B cell (primary cell): Measurements from ENCODE around the gene MRPS25. TPM values are rescaled to one million over a fixed set of nuclear protein-coding genes. Genes with fewer than 3 reads are reported as not detected.

ENCODE experiments used
- ATAC-seq: fragments of 200-7000 bp; cut with Tn5 transposase; one replicate; pipeline ENCODE4 v1.10.0; 2021; ENCODE audit warnings: low read depth, mild to moderate bottlenecking, moderate number of reproducible peaks, moderate library complexity
- CTCF ChIA-PET: fragments of 350-600 bp; sonication (Branson Sonifier 250); formaldehyde crosslinking; loops from one replicate; lab custom pipeline; 2021; ENCODE audit warnings: antibody characterized with exemption, inconsistent platforms; lab: Charles Lee
- POLR2A ChIA-PET: fragments of 350-600 bp; sonication (Branson Sonifier 250); formaldehyde crosslinking; loops from one replicate; lab custom pipeline; 2021; ENCODE audit warnings: antibody characterized with exemption; lab: Charles Lee
- DNase-seq: peaks from one replicate; pipeline ENCODE4 v3.0.0; 2013
- H2AFZ ChIP-seq: 2 replicates; pipeline ENCODE4 v1.6.1; 2012; ENCODE audit warnings: mild to moderate bottlenecking, low read depth, low read length; ENCODE audit not compliant: insufficient read depth, poor library complexity, severe bottlenecking
- H3K27ac ChIP-seq, 2 donors: 1 replicate in 1 of 2; 2 replicates in 1 of 2; pipeline ENCODE4 v1.5.1; 2012 to 2013; ENCODE audit warnings: low read length in 2 of 2, mild to moderate bottlenecking in 2 of 2, moderate library complexity in 1 of 2
- H3K27me3 ChIP-seq, 4 experiments: fragments of 200-600 bp in 1 of 4; sonication (generic) in 1 of 4; replicated peaks in 1 of 4; 1 replicate in 2 of 4; 2 replicates in 2 of 4; pipeline versions ENCODE4 v1.6.1 to v1.7.0; 2013 to 2016; ENCODE audit warnings: low read length in 3 of 4, mild to moderate bottlenecking in 2 of 4, mixed read lengths in 1 of 4, moderate library complexity in 1 of 4; ENCODE audit not compliant: insufficient read depth in 4 of 4, control insufficient read depth in 3 of 4; ENCODE audit errors: control extremely low read depth in 1 of 4
- H3K36me3 ChIP-seq, 2 experiments: replicated peaks in 1 of 2; 1 replicate in 1 of 2; 2 replicates in 1 of 2; pipeline versions ENCODE4 v1.6.1 to v1.7.1; 2013; ENCODE audit warnings: low read length in 1 of 2; ENCODE audit not compliant: insufficient read depth in 2 of 2, control insufficient read depth in 1 of 2; ENCODE audit errors: control extremely low read depth in 1 of 2, extremely low read depth in 1 of 2
- H3K4me1 ChIP-seq, 2 donors: fragments of 200-600 bp in 1 of 2; sonication (generic) in 1 of 2; 1 replicate in 1 of 2; 2 replicates in 1 of 2; pipeline versions ENCODE4 v1.5.1 to v1.6.1; 2013 to 2017; ENCODE audit warnings: low read length in 2 of 2; ENCODE audit not compliant: control insufficient read depth in 2 of 2, insufficient read depth in 2 of 2
- H3K4me2 ChIP-seq: replicated peaks from 2 replicates; pipeline ENCODE3; 2012; ENCODE audit warnings: mild to moderate bottlenecking, low read depth, low read length; ENCODE audit not compliant: poor library complexity, severe bottlenecking
- H3K4me3 ChIP-seq, 5 experiments: fragments of 200-600 bp in 1 of 5; sonication (generic) in 1 of 5; 1 replicate in 3 of 5; 2 replicates in 2 of 5; pipeline versions ENCODE4 v1.5.1 to v1.7.0; 2011 to 2016; ENCODE audit warnings: low read length in 4 of 5, mild to moderate bottlenecking in 4 of 5, low read depth in 2 of 5, control low read depth in 1 of 5, moderate library complexity in 1 of 5; ENCODE audit not compliant: insufficient read depth in 1 of 5; ENCODE audit errors: control extremely low read depth in 1 of 5, extremely low read depth in 1 of 5
- H3K79me2 ChIP-seq: fragments of 200-600 bp; sonication (generic); one replicate; pipeline ENCODE4 v1.6.0; 2016; ENCODE audit warnings: low read length; ENCODE audit not compliant: control insufficient read depth, insufficient read depth
- H3K9ac ChIP-seq: fragments of 200-600 bp; sonication (generic); 2 replicates; pipeline ENCODE4 v1.6.1; 2017; ENCODE audit warnings: mild to moderate bottlenecking, low read length, moderate library complexity
- H3K9me3 ChIP-seq, 3 donors: one replicate each; pipeline versions ENCODE4 v1.6.1 to v1.7.1; 2013; ENCODE audit warnings: low read length in 2 of 3; ENCODE audit not compliant: control insufficient read depth in 2 of 3, insufficient read depth in 1 of 3; ENCODE audit errors: control extremely low read depth in 1 of 3
- H4K20me1 ChIP-seq: 2 replicates; pipeline ENCODE4 v1.6.0; 2012; ENCODE audit warnings: mild to moderate bottlenecking, low read length; ENCODE audit not compliant: insufficient read depth, control insufficient read depth, poor library complexity, severe bottlenecking
- H3K27ac Mint-ChIP-seq: one replicate; pipeline ENCODE4 v1.8.0; 2021; ENCODE audit warnings: mixed read lengths
- H3K27me3 Mint-ChIP-seq: one replicate; pipeline ENCODE4 v1.8.0; 2021; ENCODE audit warnings: mixed read lengths
- H3K4me1 Mint-ChIP-seq: one replicate; pipeline ENCODE4 v1.8.0; 2021; ENCODE audit warnings: mixed read lengths
- H3K4me3 Mint-ChIP-seq: one replicate; pipeline ENCODE4 v1.8.0; 2021; ENCODE audit warnings: mixed read lengths
- H3K9me3 Mint-ChIP-seq: one replicate; pipeline ENCODE4 v1.8.0; 2022; ENCODE audit warnings: mixed read lengths; ENCODE audit not compliant: insufficient read depth
- EZH2 ChIP-seq: IDR thresholded peaks from 2 replicates; pipeline ENCODE4 v1.6.1; 2012; ENCODE audit warnings: borderline replicate concordance, low read depth, mild to moderate bottlenecking, moderate library complexity, low read length; ENCODE audit not compliant: insufficient read depth, poor library complexity, severe bottlenecking
- WGBS: methylation state at CpG from one replicate; pipeline ENCODE4 v1.1.5; 2013; ENCODE audit warnings: missing lambda C conversion rate; ENCODE audit not compliant: insufficient coverage; 5-methylcytosine and 5-hydroxymethylcytosine counted together
- intact Hi-C: fragments of 100-400 bp; cut with micrococcal nuclease; formaldehyde crosslinking; loops from one replicate; pipeline ENCODE4 v1.10.0; 2022
- polyA minus RNA-seq: library from RNA; depleted of rRNA, polyadenylated mRNA; stranded (reverse); fragments of >200 nt; gene quantifications from 2 replicates; pipeline ENCODE4 v1.2.3, GENCODE V29; 2012
- polyA plus RNA-seq: library from polyadenylated mRNA; depleted of rRNA; stranded (reverse); fragments of >200 nt; gene quantifications from 2 replicates; pipeline ENCODE4 v1.2.3, GENCODE V29; 2012
- total RNA-seq, 2 donors: library from RNA; stranded (reverse); fragments of 120-200 nt in 1 of 2; gene quantifications; 1 replicate in 1 of 2; 2 replicates in 1 of 2; pipeline versions ENCODE4 v1.2.3 to v1.2.4, GENCODE V29; 2013 to 2022
- TF ChIP-seq, protein P1 (sequence below): fragments of 200-600 bp; IDR thresholded peaks from one replicate; pipeline ENCODE4 v1.8.0; 2022; ENCODE audit warnings: antibody characterized with exemption, mild to moderate bottlenecking

The MRPS25 gene
- 105 and 108 TPM in 2 replicates for total RNA-seq
- 41.9 TPM for total RNA-seq (2013)
- 94.9 and 125 TPM in 2 replicates for polyA plus RNA-seq
- 26.3 and 47.7 TPM in 2 replicates for polyA minus RNA-seq

DNA sequence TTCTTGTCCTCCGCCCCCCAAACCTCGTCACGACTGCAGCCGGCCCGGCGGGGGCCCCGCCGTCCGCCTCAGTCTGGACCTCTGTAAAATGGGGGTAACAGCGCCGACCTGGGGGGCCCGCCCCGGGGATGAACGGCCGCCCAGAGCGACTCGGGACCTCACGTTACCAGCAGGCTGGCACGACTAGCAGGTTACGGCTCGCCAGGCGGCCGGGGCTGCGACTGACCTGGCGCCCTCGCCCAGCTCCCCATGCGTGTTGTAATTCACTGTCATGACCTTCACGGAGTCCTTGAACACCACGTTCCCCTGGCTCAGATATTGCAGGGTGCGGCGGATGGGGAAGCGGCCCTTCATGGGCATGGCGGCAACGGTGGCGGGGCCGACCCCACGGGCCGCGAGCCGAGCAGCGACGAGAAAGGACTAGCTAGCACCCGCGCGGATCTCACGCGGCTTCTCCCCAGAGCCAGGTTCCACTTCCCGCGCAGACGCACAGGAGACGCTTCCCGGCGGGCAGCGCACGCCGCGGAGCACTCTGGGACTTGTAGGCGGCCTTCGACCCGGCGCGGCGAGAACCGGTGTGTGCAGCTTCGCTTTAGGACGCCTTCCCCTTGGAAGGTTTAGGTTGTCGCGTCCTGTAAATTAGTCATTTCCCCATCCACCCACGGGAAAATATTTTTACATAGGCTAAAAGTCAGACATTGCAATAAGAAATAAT, at the start of gene MRPS25:
Gene MRPS25 (minus strand): TSS at position 481 of the 715 bp plus-strand sequence. CDS start 121 bp downstream, at position 360.
- Histone ChIP-seq H3K4me3 (peak within 1 kb of the TSS; percentile 36 to 93 (median 79)), H2AFZ (peak within 1 kb of the TSS; percentile 89), H3K27me3 (no peaks in the 10 kb centered on the region), H4K20me1 (peaks cover 16% of the 10 kb centered on the region), H3K4me1 (peaks cover 18 to 23% of the 10 kb centered on the region in 2 donors), H3K4me2 (peak within 1 kb of the TSS; percentile 92), H3K9ac (peak within 1 kb of the TSS; percentile 94), H3K27ac (peak within 1 kb of the TSS; percentile 66 to 89), H3K36me3 (peaks cover 0 to 5% of the 10 kb centered on the region in 2 experiments), H3K9me3 (no peaks in the 10 kb centered on the region), H3K79me2 (peaks cover 38% of the 10 kb centered on the region)
- CTCF ChIA-PET = interaction anchor here (1.0 to 2.1 kb wide), 8 partner anchors 10 to 144 kb away, joined by 3 to 8 read pairs (median 4); no protein-coding TSS in a partner anchor
- Mint-ChIP-seq H3K4me1 (peaks cover 23% of the 10 kb centered on the region), H3K27me3 (no peaks in the 10 kb centered on the region), H3K9me3 (no peaks in the 10 kb centered on the region), H3K27ac (peak within 1 kb of the TSS; percentile 98), H3K4me3 (peak within 1 kb of the TSS; percentile 100)
- WGBS = 1% methylated on average over 64 of the region's 69 CpGs
- POLR2A ChIA-PET = interaction anchor here (0.6 to 1.8 kb wide), 9 partner anchors 14 to 1767 kb away, joined by 3 to 18 read pairs (median 3); partner anchors contain the start of genes CCDC174, LSM3, NR2C2 and RBSN
- intact Hi-C loops = loop anchor here (1.0 to 2.0 kb wide), 6 partner anchors 10 to 414 kb away; partner anchors contain the start of genes CAPN7, CCDC174 and RBSN
- TF ChIP-seq EZH2 = no peak
- TF ChIP-seq, protein P1, sequence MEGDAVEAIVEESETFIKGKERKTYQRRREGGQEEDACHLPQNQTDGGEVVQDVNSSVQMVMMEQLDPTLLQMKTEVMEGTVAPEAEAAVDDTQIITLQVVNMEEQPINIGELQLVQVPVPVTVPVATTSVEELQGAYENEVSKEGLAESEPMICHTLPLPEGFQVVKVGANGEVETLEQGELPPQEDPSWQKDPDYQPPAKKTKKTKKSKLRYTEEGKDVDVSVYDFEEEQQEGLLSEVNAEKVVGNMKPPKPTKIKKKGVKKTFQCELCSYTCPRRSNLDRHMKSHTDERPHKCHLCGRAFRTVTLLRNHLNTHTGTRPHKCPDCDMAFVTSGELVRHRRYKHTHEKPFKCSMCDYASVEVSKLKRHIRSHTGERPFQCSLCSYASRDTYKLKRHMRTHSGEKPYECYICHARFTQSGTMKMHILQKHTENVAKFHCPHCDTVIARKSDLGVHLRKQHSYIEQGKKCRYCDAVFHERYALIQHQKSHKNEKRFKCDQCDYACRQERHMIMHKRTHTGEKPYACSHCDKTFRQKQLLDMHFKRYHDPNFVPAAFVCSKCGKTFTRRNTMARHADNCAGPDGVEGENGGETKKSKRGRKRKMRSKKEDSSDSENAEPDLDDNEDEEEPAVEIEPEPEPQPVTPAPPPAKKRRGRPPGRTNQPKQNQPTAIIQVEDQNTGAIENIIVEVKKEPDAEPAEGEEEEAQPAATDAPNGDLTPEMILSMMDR = no peak
- ATAC-seq = peak; percentile 98
- DNase-seq = peak; percentile 92

DNA sequence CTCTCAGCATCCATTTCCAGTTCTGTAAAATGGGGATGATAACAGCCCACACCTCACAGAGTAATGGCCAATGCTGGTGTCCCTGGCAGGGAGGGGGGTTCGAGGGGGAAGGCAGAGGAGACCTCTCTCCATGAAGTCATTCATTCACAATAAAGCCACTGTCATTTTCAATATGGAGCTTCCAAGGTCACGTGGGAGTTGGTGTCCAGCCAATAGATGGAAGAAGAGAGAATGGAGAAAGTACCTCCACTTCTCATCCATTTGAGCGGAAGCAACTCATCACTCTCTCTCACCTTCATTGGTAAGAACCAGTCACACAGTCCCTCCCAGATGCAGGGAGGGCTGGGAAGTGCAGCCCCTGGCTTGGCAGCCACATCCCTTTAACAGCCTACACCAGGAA, 48.8 kb upstream of the MRPS25 start:
- Mint-ChIP-seq H3K27ac (no peak overlapping the region), H3K4me3 (no peak overlapping the region), H3K9me3 (no peaks in the 10 kb centered on the region), H3K27me3 (no peaks in the 10 kb centered on the region), H3K4me1 (peaks cover 3% of the 10 kb centered on the region)
- H3K27me3 ChIP-seq = peaks cover 0 to 7% (median 0%) of the 10 kb centered on the region in 4 experiments
- WGBS = no CpG with 5 or more reads among the region's 3 CpGs
- intact Hi-C loops = no loop called here
- H3K4me2 ChIP-seq = no peak overlapping the region
- H3K27ac ChIP-seq = no peak overlapping the region
- ChIA-PET CTCF (interaction anchor here (1.9 kb wide), 1 partner anchor 11 kb away, joined by 4 read pairs; no protein-coding TSS in a partner anchor), POLR2A (no interaction called here)
- no peaks in the 10 kb centered on the region for H3K4me1 ChIP-seq
- DNase-seq = no peak
- H3K36me3 ChIP-seq = no peaks in the 10 kb centered on the region
- no peak overlapping the region for H3K4me3 ChIP-seq
- TF ChIP-seq, protein P1 = no peak
- TF ChIP-seq EZH2 = no peak
- H3K9me3 ChIP-seq = peaks cover 0 to 11% (median 0%) of the 10 kb centered on the region in 3 donors
- no peak overlapping the region for H2AFZ ChIP-seq
- no peaks in the 10 kb centered on the region for H3K79me2 ChIP-seq
- ATAC-seq = no peak
- H3K9ac ChIP-seq = no peak overlapping the region
- H4K20me1 ChIP-seq = no peaks in the 10 kb centered on the region
